Stomach (tissue), 9 donors: ENCODE results near the gene PKHD1. TPM values are rescaled to one million over a fixed set of nuclear protein-coding genes. Genes with fewer than 3 reads are reported as not detected.
A peak's percentile ranks its signal among the peaks of the same experiment; 100 is the strongest.

Experiments
- DNase-seq, 2 donors: peaks; one replicate each; pipeline versions ENCODE4 v3.0.0 to v3.0.0-alpha.2; 2013 to 2019
- H3K27ac ChIP-seq, 5 donors: fragments of 200-600 bp in 4 of 5; sonication (generic) in 4 of 5; one replicate each; pipeline ENCODE4 v1.5.1; 2013 to 2019; ENCODE audit warnings: mild to moderate bottlenecking in 1 of 5, moderate library complexity in 1 of 5
- H3K27me3 ChIP-seq, 3 donors: fragments of 200-600 bp; sonication (generic); one replicate each; pipeline ENCODE4 v1.5.1; 2017 to 2019; ENCODE audit warnings: mixed run types in 1 of 3
- H3K36me3 ChIP-seq, 4 donors: fragments of 200-600 bp; sonication (generic); 1 replicate in 3 of 4; 2 replicates in 1 of 4; pipeline ENCODE4 v1.5.1; 2016 to 2019
- H3K4me1 ChIP-seq, 4 donors: fragments of 200-600 bp; sonication (generic); one replicate each; pipeline ENCODE4 v1.5.1; 2016 to 2019
- H3K4me3 ChIP-seq, 4 donors: fragments of 200-600 bp; sonication (generic) in 3 of 4; one replicate each; pipeline ENCODE4 v1.5.1; 2016 to 2019; ENCODE audit warnings: mild to moderate bottlenecking in 1 of 4
- H3K9me3 ChIP-seq, 4 donors: fragments of 200-600 bp; sonication (generic); one replicate each; pipeline ENCODE4 v1.5.1; 2016 to 2019
- CTCF ChIP-seq, 7 experiments: fragments of 450-650 bp in 4 of 7; fragments of 200-600 bp in 3 of 7; sonication (generic) in 3 of 7; IDR thresholded peaks; one replicate each; pipeline ENCODE4 v1.5.1; 2016 to 2019; ENCODE audit warnings: antibody characterized with exemption in 7 of 7, control low read depth in 2 of 7, mild to moderate bottlenecking in 1 of 7
- EP300 ChIP-seq: sonication (generic); formaldehyde crosslinking; IDR thresholded peaks from one replicate; pipeline ENCODE4 v1.6.1; 2017; ENCODE audit warnings: antibody characterized with exemption
- POLR2A ChIP-seq, 4 donors: fragments of 450-650 bp; IDR thresholded peaks; one replicate each; pipeline ENCODE4 v1.6.1; 2016; ENCODE audit warnings: antibody characterized with exemption in 4 of 4, control low read depth in 2 of 4, mild to moderate bottlenecking in 1 of 4, moderate library complexity in 1 of 4
- POLR2AphosphoS5 ChIP-seq, 3 donors: sonication (generic); formaldehyde crosslinking; IDR thresholded peaks; one replicate each; pipeline ENCODE4 v1.6.1; 2016; ENCODE audit warnings: antibody characterized with exemption in 3 of 3
- WGBS, 5 donors: extraction: QIAGEN DNeasy Blood & Tissue Kit in 3 of 5; methylation state at CpG; one replicate each; pipeline versions ENCODE4 v1.1.5 to v1.1.7; 2013 to 2018; 5-methylcytosine and 5-hydroxymethylcytosine counted together
- intact Hi-C: fragments of 100-400 bp; cut with DNase I; formaldehyde crosslinking; loops from one replicate; pipeline ENCODE4 v1.15.1; 2023; ENCODE audit warnings: low total_unique reads
- polyA plus RNA-seq, 3 donors: library from polyadenylated mRNA; stranded (reverse); fragments of 200-250 nt; gene quantifications; one replicate each; pipeline ENCODE4 v1.2.3, GENCODE V29; 2013
- total RNA-seq, 5 donors: library from RNA; depleted of rRNA; stranded (reverse); fragments of >200 nt; gene quantifications; one replicate each; pipeline versions ENCODE4 v1.1.0 to v1.2.3, GENCODE V29; 2014 to 2016
- donor health status: healthy with polysubstance abuse.
- donor health status: Bipolar disorder and iron deficiency.
- donor health status: healthy.

Gene PKHD1
- total and polyA plus RNA-seq, 8 donors: 0.19 to 19.2 (median 4.6) TPM; not detected in 2

DNA sequence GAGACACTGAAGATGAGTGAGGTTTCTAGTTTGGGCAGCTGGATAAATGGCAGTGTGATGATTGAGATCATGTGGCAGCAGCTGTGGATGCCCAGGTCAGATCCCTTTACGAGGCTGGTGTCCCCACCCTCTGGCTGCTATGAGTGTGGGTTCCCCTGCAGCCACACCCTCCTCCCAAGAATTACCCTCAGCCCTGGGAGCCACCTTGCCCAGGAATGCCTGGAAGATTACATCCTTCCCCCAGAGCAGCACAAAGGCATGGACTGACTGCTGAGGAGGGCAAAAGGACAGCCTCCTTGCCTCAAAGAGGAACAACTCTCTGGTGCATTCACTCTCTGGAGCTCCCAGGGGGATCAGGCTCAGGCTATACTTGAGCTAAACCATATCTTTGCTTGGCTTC is 15.0 kb upstream of the PKHD1 start:
- 15 to 45% (median 21%) methylated on average over 1 of the region's 1 CpG for WGBS, 5 donors
- no peaks in the 10 kb centered on the region for H3K36me3 ChIP-seq
- intact Hi-C loops: no loop called here
- H3K27ac ChIP-seq: no peak overlapping the region
- H3K27me3 ChIP-seq: peaks cover 0 to 12% (median 0%) of the 10 kb centered on the region in 3 donors
- no peak for TF ChIP-seq POLR2A (IDR thresholded peaks at IDR 0.05)
- no peak for TF ChIP-seq CTCF (IDR thresholded peaks at IDR 0.05)
- TF ChIP-seq EP300: no peak
- TF ChIP-seq POLR2AphosphoS5 (IDR thresholded peaks at IDR 0.05): no peak
- no peak overlapping the region for H3K4me3 ChIP-seq
- no peak for DNase-seq
- H3K9me3 ChIP-seq: no peaks in the 10 kb centered on the region
- H3K4me1 ChIP-seq: no peaks in the 10 kb centered on the region

DNA sequence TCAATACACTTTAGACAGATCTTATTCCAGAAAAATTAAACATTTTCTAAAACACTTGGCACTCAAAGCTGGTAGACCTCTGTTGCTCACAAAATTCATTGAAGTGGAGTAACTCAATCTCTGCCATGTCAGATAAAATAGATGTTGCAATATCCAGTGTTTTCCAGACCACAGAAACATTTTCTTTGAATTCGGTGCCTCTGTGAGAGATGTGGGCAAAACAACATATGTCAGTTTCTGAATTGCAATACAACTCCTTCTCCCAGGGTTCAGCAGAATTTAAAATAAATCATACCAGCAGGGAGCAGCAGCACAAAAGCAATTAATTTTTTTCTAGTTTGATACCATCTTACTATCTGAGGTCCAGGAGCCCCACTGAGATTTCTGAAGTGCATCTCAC is 11.3 kb upstream of the PKHD1 start:
- no peaks in the 10 kb centered on the region for H3K36me3 ChIP-seq
- no peak overlapping the region for H3K4me3 ChIP-seq
- peaks cover 0 to 12% (median 0%) of the 10 kb centered on the region in 3 donors for H3K27me3 ChIP-seq
- 38 to 58% (median 42%) methylated on average over 1 of the region's 1 CpG for WGBS, 5 donors
- H3K4me1 ChIP-seq: no peaks in the 10 kb centered on the region
- no peak for TF ChIP-seq CTCF (IDR thresholded peaks at IDR 0.05)
- intact Hi-C loops: no loop called here
- no peak for DNase-seq
- no peak overlapping the region for H3K27ac ChIP-seq
- no peaks in the 10 kb centered on the region for H3K9me3 ChIP-seq

DNA sequence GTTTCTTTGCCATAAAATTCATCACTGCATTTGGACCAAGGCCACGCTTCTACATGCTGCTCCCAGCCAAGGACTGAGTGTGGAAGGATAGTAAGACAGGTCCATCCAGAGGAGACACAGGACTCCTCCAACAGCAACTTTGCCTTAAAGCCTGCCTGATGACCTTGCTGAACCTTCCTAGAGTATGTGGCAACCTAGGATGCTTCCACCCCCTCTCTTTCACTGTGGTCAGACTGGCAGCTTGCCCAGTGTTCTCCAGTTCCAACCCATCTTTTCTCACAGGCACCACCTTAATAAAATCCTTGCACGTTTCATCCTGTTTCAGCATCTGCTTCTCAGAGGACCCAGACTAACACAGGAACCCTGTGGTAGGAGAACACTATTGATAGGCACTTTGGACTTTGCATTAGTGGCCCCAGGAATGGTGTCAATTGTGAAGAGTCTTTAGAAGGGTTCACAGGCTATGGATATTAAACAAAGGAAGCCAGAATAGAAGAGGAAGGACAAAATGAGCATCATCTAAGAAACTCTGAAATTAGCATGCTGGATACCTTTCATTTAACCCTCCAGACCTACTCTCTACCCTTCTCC is 2.4 kb upstream of the PKHD1 start:
- Histone ChIP-seq H3K9me3 (no peaks in the 10 kb centered on the region), H3K27ac (no peak overlapping the region), H3K4me1 (no peaks in the 10 kb centered on the region), H3K36me3 (no peaks in the 10 kb centered on the region), H3K4me3 (no peak overlapping the region), H3K27me3 (no peaks in the 10 kb centered on the region)
- no peak for TF ChIP-seq CTCF (IDR thresholded peaks at IDR 0.05)
- TF ChIP-seq EP300: no peak
- TF ChIP-seq POLR2A (IDR thresholded peaks at IDR 0.05): no peak
- no peak for TF ChIP-seq POLR2AphosphoS5 (IDR thresholded peaks at IDR 0.05)
- DNase-seq: no peak
- 62 to 69% (median 67%) methylated on average over 2 of the region's 2 CpGs for WGBS, 5 donors
- intact Hi-C loops: no loop called here

- peak overlapping the region; percentile 6 to 31 (median 12) for H3K4me3 ChIP-seq
Observed at GRCh38 chr6:52086741-52087140, 672 bp downstream of the PKHD1 start.

More at GRCh38 chr6:52086741-52087140, 672 bp downstream of the PKHD1 start:
- WGBS, 5 donors: 29 to 59% (median 36%) methylated on average over 5 of the region's 5 CpGs
- TF ChIP-seq CTCF (IDR thresholded peaks at IDR 0.05): no peak
- no peak for TF ChIP-seq POLR2A (IDR thresholded peaks at IDR 0.05)
- no peak for TF ChIP-seq POLR2AphosphoS5 (IDR thresholded peaks at IDR 0.05)
- TF ChIP-seq EP300: no peak
- no peak for DNase-seq
- Histone ChIP-seq H3K27me3 (no peaks in the 10 kb centered on the region), H3K36me3 (no peaks in the 10 kb centered on the region), H3K4me1 (no peaks in the 10 kb centered on the region), H3K27ac (peak overlapping the region in 4 of 5 donors; percentile 27 to 75 (median 62)), H3K9me3 (no peaks in the 10 kb centered on the region)
- intact Hi-C loops: no loop called here
